Mammary epithelial cell (primary cell): ENCODE data around the gene FREM2.

ENCODE experiments used
- CTCF ChIP-seq, 2 donors: IDR thresholded peaks in 1 of 2; conservative IDR thresholded peaks in 1 of 2; 2 replicates each; pipeline ENCODE4 v1.5.1; 2011 to 2012; ENCODE audit warnings: inconsistent platforms in 2 of 2, low read length in 2 of 2, mild to moderate bottlenecking in 2 of 2, control low read depth in 1 of 2, low read depth in 1 of 2; ENCODE audit not compliant: insufficient read depth in 1 of 2; ENCODE audit errors: extremely low read depth in 1 of 2
- EZH2 ChIP-seq: IDR thresholded peaks from 2 replicates; pipeline ENCODE4 v1.6.1; 2012; ENCODE audit warnings: low read length, inconsistent platforms, borderline replicate concordance

GRCh38 chr13:38914070-38914469 lies 227.2 kb downstream of the FREM2 start:
- TF ChIP-seq CTCF (conservative IDR thresholded peaks at IDR 0.05 in 1 of 2, IDR thresholded peaks at IDR 0.05 in 1 of 2; ENCODE audit: extremely low read depth in 1 of 2, insufficient read depth in 1 of 2, low read depth in 1 of 2, low read length in 2 of 2): no peak
- TF ChIP-seq EZH2: no peak
